ENCODE results near the gene IGF2BP3. TPM values are rescaled to one million over a fixed set of nuclear protein-coding genes. Genes with fewer than 3 reads are reported as not detected.

Gene IGF2BP3
- total and polyA plus RNA-seq, 2 donors (not counting 3 experiments of a cell fraction or from before 2014, with no cell fraction given), result 41.2 to 111 TPM

DNA sequence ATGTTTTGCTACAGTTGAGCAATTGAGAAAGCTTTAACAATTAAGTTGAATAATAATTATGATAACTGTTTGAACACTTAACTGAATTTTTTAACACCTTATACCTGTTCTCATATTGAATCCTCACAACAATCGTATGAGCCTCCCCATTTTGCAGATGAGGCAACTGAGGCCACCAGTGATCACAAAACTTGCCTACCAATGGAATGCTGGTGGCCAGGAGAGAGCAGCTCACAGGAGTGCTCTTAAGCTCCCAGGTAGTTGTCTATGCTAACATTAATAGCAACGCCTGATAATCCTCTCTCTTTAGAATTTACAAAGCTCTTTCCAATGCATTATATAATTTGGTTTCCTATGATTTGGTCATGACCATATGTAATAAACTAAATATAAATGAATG is 202.1 kb downstream of the IGF2BP3 start:
- H3K9me1 ChIP-seq (replicated peaks; ENCODE audit: control insufficient read depth, extremely low read depth, insufficient read depth, low read length), result no peaks in the 10 kb centered on the region
- H3K36me3 ChIP-seq (ENCODE audit: control insufficient read depth in 2 of 2, extremely low read depth in 1 of 2, insufficient read depth in 2 of 2, low read length in 2 of 2), result no peaks in the 10 kb centered on the region
- no TSS peak for BruUV-seq (replicated peaks)
- ChIA-PET CTCF (interaction anchor here (0.8 to 7.5 kb wide), 5 partner anchors 9 to 277 kb away, joined by 3 to 88 read pairs (median 4); no protein-coding TSS in a partner anchor), POLR2A (no interaction called here)
- peaks cover 2% of the 10 kb centered on the region for H3K4me1 ChIP-seq (ENCODE audit: control insufficient read depth, extremely low read depth, insufficient read depth, low read length)
- TF ChIP-seq MYC (IDR thresholded peaks at IDR 0.05; ENCODE audit: low read depth, low read length) (no peak), JUN (IDR thresholded peaks at IDR 0.05; ENCODE audit: borderline replicate concordance, insufficient read depth, insufficient read length, low read depth) (no peak), MAX (IDR thresholded peaks at IDR 0.05; ENCODE audit: insufficient read depth, insufficient read length) (no peak), POLR2AphosphoS5 (IDR thresholded peaks at IDR 0.05; ENCODE audit: insufficient read depth, low read depth, low read length) (no peak), GATA2 (IDR thresholded peaks at IDR 0.05; ENCODE audit: insufficient read depth, insufficient read length, low read depth, low read length) (no peak), CTCF (IDR thresholded peaks at IDR 0.05; ENCODE audit: extremely low read depth in 1 of 2, insufficient read depth in 1 of 2, low read depth in 1 of 2, low read length in 2 of 2) (no peak), POLR2A (IDR thresholded peaks at IDR 0.05; ENCODE audit: low read depth, low read length) (no peak), EZH2 (IDR thresholded peaks at IDR 0.05; ENCODE audit: borderline replicate concordance, low read depth, low read length, severe bottlenecking) (no peak), FOS (IDR thresholded peaks at IDR 0.05; ENCODE audit: borderline replicate concordance, insufficient read depth, low read length) (no peak)
- H3K27me3 ChIP-seq (ENCODE audit: control insufficient read depth in 2 of 2, insufficient read depth in 2 of 2, low read length in 2 of 2), result no peaks in the 10 kb centered on the region
- H3K9ac ChIP-seq (replicated peaks; ENCODE audit: extremely low read depth, insufficient read depth, low read length), result no peak overlapping the region
- intact Hi-C loops (cut with micrococcal nuclease) (loop anchor here (10.0 kb wide), 1 partner anchor 743 kb away; no protein-coding TSS in a partner anchor), dilution Hi-C loops (cut with MboI; ENCODE audit: extremely low pct_ligation_motif_present, low sequenced_read_pairs) (no loop called here)
- H3K9me3 ChIP-seq (replicated peaks; ENCODE audit: control insufficient read depth, insufficient read depth, low read length), result no peaks in the 10 kb centered on the region
- H3K4me3 ChIP-seq (replicated peaks in 1 of 3; ENCODE audit: insufficient read depth in 1 of 3, low read depth in 1 of 3, low read length in 3 of 3), result no peak overlapping the region
- H2AFZ ChIP-seq (ENCODE audit: low read depth, low read length), result no peak overlapping the region
- DNase-seq (ENCODE audit: low read depth, low spot score) (no peak), FAIRE-seq (no peak)
- H4K20me1 ChIP-seq (replicated peaks; ENCODE audit: control insufficient read depth, extremely low read depth, insufficient read depth, low read length), result no peaks in the 10 kb centered on the region
- H3K79me2 ChIP-seq (ENCODE audit: control insufficient read depth, insufficient read depth, low read length), result no peaks in the 10 kb centered on the region
- H3K27ac ChIP-seq (ENCODE audit: insufficient read depth, low read depth, low read length), result no peak overlapping the region
- no peak overlapping the region for H3K4me2 ChIP-seq (ENCODE audit: insufficient read depth, low read length)

All from endothelial cell of umbilical vein (primary cell).